GM19463 (cell line): ENCODE measurements around the gene SAFB2.

ENCODE experiments used
- ATAC-seq: cut with Tn5 transposase; IDR thresholded peaks from one replicate; pipeline ENCODE4 v1.9.1; 2021; ENCODE audit warnings: mild to moderate bottlenecking, moderate library complexity; ENCODE audit not compliant: unreplicated experiment

The SAFB2 gene

DNA sequence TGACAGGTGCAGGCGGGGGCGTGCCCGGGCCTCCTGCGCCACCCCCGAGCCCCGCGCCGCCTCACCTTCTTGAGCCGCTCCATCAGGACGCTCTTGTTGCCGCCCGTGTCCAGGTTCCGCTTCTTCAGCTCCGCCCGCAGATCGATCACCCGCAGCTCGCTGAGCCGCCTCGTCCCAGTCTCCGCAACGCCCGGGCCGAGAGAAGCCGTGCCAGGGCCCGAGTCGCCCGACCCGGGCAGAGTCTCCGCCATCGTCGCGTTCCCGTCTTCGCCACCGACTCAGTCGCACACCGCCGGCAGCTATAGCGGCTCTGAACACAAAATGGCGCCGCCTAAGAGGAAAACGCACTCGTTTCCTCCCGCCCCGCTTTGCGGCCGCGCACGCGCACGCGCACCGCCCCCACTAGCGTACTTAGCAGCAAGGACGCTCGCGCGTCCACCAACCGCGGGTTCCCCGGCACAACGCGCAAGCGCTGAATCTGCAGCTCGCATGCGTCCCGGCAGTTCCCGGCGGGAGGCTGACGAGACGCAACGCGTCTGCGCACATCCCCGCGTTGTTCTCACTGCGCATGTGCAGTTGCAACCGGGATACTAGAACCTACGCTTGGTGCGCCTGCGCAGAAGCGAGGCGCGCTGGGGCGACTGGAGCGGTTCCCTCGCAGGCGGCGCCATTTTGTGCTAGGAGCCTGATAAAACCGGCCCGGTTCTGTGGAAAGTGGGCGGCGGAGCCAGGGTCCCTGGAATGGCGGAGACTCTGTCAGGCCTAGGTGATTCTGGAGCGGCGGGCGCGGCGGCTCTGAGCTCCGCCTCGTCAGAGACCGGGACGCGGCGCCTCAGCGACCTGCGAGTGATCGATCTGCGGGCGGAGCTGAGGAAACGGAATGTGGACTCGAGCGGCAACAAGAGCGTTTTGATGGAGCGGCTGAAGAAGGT is at the start of gene SAFB2, which contains the start of gene SAFB:
SAFB2 (minus strand) TSS at position 312 of the 932 bp plus-strand sequence; CDS start at position 251, 61 bp downstream.
SAFB (plus strand) TSS at position 619 of the 932 bp plus-strand sequence; CDS start at position 742, 123 bp downstream.
- peak; percentile 89 for ATAC-seq

- ATAC-seq, result no peak
Observed at GRCh38 chr19:5671600-5671999, 49.0 kb upstream of the SAFB2 start.

DNA sequence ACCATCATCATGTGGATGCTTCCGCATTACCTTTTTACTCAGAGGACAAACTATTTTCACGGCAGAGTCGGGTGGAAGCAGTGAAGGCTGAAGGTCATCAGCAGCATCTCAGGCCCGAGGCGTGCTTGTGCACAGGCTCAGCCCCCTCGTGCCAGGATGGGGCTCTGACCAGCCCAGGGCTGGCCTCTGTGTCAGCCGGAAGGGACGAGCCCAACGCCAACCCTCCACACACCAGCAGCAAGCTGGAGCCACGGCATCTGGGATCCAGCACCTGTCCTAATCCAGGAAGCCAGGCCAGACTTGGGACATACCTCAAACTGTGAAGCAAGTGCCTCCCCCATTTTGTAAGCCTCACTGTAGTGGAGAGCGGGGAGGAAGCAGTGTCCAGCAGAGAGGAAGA is 46.6 kb upstream of the SAFB2 start:
- no peak for ATAC-seq

GRCh38 chr19:5667751-5668271 is 45.2 kb upstream of the SAFB2 start:
- no peak for ATAC-seq

- no peak for ATAC-seq
Observed at GRCh38 chr19:5666921-5667610, 44.5 kb upstream of the SAFB2 start.

DNA sequence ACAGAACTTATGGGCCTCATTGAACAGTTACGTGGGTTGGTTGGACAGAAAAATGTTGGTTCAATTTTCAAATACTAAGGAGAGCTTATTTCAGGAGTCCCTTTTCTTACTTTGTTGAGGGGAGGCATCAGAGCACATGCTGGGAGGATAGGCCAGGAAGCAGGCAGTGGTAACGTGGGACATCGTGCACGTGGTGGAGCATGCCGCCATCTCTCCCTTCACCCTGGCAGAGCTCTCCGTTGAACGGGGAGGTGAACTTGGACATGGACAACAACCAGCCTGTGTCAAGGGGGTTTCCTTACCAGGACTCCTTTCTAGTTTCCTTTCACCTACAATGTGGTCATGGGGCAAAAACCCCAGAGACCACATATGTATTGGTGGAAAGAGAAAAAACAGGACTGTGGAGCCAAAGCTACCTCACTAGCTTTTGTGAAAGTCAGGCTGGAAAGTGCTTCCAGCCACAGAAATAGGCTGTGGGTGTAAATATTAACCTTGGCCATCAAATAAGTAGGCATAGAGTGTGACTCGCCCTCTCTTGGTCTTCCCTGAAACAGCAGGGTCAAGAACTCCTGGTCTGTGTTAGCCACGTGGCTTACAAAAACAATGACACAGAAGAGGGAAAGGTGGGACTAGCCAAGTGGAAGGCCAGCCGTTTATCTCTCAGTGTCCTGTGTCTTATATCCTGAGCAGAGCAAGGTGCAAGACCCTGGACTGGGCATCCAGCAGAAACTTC is 43.4 kb upstream of the SAFB2 start:
- no peak for ATAC-seq

DNA sequence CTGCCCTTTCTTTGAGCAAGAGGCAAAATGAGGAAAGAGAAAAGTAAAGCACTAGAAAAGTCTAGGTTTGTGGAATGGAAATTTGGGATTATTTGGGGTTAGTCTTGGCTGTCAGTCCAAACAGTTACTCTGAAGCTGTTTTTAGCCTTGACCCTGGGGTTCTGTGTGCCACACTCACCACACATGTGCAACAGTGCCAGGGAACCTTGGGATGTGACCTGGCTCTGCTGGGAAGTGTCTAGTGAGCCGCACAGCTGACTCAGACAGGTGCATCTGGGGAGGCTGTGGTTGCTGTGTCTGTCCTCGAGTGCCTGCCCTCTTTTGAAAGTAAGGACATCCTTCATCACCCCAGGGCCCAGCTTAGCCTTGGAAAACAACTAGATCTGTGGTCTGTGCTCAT is 41.9 kb upstream of the SAFB2 start:
- no peak for ATAC-seq

GRCh38 chr19:5663904-5664303 is 41.3 kb upstream of the SAFB2 start:
- no peak for ATAC-seq

GRCh38 chr19:5661483-5661882 is 38.9 kb upstream of the SAFB2 start:
- ATAC-seq, result no peak

DNA sequence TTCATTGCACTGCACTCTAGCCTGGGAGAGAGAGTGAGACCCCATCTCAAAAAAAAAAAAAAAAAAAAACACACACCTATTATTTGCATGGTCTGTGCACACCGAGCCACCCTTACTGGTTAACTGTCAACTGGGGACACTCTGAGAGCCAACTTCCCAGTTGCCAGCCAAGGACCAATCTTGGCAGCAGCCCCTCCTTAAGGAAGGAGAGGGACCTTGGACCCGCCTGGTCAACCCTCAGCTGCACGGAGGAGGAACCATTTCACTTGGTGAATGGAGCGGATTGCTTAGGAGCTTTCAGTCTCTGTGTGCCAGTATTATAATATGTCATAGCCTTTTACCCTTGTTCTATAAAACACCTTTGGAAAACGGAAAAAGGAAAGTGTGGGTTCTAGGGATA is 32.8 kb upstream of the SAFB2 start:
- ATAC-seq, result no peak

GRCh38 chr19:5654931-5655330 is 32.4 kb upstream of the SAFB2 start:
- no peak for ATAC-seq

DNA sequence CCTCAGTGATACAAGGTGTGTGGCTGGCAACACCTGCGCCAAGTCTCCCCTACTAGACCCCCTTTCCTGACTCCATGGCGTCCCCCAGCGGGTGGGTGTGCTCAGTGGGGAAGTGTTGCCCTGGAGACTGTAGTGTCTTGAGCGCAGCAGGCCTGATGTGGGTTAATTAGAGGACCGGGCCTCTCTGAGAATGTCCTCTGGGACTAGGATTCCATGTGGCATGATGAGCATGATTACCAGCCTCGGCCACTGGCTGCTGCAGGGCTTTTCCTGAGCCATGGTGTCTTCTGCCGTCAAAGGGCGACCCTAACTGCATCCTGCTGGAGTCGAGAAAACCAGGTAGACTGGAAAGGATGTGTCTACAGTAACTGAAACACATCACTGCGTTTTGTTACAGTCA is 29.7 kb upstream of the SAFB2 start:
- no peak for ATAC-seq

DNA sequence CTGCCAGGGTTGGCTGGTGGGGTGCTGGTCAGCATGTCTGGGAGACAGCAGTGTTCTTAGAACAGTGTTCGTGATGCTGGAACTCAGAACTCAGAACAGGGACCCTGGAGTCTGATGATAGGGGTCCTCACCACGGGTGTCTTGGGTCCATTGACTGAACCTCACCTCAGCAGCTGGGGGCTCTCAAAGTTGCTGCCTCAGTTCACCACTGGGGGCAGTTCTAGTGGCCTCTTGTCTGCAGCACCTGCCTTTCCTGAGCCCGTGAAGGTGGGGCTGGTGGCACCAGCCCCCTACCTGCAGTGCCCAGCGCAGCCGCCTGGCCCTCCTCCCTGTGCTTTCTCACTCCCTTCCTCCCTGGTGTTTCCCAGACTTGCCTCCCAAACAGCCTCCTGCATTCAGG is 28.8 kb upstream of the SAFB2 start:
- no peak for ATAC-seq

- no peak for ATAC-seq
Observed at GRCh38 chr19:5648464-5648863, 25.9 kb upstream of the SAFB2 start.

- ATAC-seq, result no peak
Observed at GRCh38 chr19:5646703-5647102, 24.1 kb upstream of the SAFB2 start.

GRCh38 chr19:5645409-5645808 is 22.8 kb upstream of the SAFB2 start:
- ATAC-seq, result no peak

DNA sequence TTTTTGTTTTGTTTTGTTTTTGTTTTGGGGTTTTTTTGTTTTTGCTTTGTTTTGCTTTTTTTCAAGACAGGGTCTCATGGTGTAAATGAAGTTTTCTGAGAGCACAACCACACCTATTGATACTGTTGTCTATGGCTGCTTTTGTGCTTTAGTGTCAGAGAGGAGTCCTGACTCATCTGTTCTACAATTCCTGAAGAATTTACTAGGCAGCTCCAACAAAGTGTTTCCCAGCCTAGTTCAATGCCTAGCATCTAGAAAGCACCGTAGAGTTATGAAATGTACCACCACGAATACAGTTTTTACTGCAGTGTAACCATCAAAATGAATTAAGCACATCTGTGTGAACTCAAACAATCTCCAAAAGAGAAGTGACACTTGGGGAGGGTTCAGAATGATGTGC is 21.5 kb upstream of the SAFB2 start:
- no peak for ATAC-seq

DNA sequence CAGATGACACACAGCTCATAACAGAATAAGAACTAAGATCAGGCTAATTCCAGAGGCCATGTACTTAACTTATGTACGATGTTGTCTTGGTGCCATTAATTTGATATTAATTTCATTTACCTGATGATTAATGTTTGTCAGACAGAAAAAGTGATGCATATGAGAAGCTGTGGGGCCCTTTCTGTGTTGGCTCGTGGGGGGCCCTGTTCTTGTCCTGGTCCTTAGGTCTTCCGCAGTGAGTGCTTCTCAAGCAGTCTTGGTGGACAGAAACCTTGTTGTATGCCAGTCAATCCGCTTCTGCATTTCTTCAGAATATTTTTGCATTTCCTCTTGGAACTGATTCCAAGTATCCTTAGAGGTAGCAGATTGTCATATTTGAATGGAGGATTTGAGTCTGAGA is 20.5 kb upstream of the SAFB2 start:
- no peak for ATAC-seq

GRCh38 chr19:5642204-5642603 is 19.6 kb upstream of the SAFB2 start:
- no peak for ATAC-seq

- ATAC-seq, result no peak
Observed at GRCh38 chr19:5641171-5641570, 18.6 kb upstream of the SAFB2 start.

DNA sequence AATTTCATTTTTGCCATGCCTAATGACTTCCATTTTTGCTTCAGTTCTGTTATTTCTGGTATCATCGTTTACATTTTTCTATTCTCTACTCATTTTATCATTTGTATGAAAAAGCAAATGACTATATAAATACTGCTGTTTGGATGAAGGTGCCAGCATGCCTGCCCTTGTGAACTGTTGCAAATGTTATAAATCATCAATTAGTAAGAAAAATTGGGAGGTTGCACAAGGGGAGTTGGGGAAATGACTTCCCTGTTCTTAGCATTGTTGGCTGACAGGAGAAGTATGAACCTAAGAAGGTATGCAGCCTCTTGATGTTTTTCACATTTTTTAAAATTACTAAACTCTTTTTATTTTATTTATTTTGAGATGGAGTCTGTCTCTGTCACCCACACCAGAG is 15.4 kb upstream of the SAFB2 start:
- no peak for ATAC-seq
